Measurements from ENCODE around the gene GDPD2.

Gene GDPD2

GRCh38 chrX:70476934-70477733, 54.0 kb downstream of the GDPD2 start:
- DNase-seq, result no peak

GRCh38 chrX:70477734-70478075, 54.6 kb downstream of the GDPD2 start:
- no peak for DNase-seq

GRCh38 chrX:70478526-70479245, 55.6 kb downstream of the GDPD2 start:
- DNase-seq, result no peak

- no peak for DNase-seq
These were observed 56.3 kb downstream of the GDPD2 start for GRCh38 chrX:70479247-70479921.

- no peak for DNase-seq
These were observed 57.0 kb downstream of the GDPD2 start for GRCh38 chrX:70479922-70480659.

- no peak for DNase-seq
These were observed 57.5 kb downstream of the GDPD2 start for GRCh38 chrX:70480660-70481018.

- no peak for DNase-seq
These were observed 58.6 kb downstream of the GDPD2 start for GRCh38 chrX:70481471-70482270.

- no peak for DNase-seq
These were observed 59.2 kb downstream of the GDPD2 start for GRCh38 chrX:70482300-70482699.
